ENCODE data around the gene PARVB. TPM values are rescaled to one million over a fixed set of nuclear protein-coding genes. Genes with fewer than 3 reads are reported as not detected.

Gene PARVB
- total and polyA plus RNA-seq, 2 donors (not counting 3 experiments of a cell fraction or from before 2014, with no cell fraction given): 155 to 162 TPM

DNA sequence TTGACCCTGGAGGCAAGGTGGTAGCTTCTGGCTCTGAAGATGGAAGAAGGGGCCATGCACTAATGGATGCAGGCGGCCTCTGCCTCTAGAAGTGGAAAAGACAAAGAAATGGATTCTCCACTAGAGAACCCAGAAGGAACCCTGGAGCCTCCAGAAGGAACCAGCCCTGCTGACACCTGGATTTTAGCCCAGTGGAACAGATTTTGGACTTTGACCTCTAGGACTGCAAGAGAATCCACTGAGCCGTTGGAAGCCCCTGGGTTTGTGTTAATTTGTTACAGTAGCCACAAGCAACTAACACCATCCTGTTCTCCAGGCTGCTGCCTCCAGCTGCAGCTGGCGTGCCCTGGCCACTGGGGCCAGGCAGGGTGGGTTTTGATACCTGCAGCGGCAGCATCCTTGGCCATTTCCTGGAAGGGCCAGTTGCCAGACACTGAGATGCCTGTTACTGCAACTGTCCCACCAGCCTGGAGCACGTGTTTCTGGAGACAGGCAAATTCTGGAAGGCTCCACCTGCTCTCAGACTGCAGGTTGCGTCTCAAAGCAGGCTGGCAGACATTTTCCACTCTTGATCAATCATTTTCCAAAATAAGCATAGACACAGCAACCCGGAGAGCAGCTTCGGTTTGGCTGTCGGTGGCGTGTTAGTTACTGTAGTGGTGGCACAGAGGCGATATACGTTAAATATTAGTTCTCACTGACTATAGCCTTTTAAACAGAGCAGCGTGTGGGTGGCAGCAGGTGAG lies 79.8 kb downstream of the PARVB start:
- dilution Hi-C loops (cut with MboI; ENCODE audit: extremely low pct_ligation_motif_present, low sequenced_read_pairs): no loop called here
- no peak overlapping the region for H3K4me2 ChIP-seq (ENCODE audit: insufficient read depth, low read length)
- no peaks in the 10 kb centered on the region for H3K4me1 ChIP-seq (ENCODE audit: control insufficient read depth, extremely low read depth, insufficient read depth, low read length)
- BruUV-seq (replicated peaks): no TSS peak
- FAIRE-seq (no peak), DNase-seq (ENCODE audit: low read depth, low spot score) (no peak)
- intact Hi-C loops (cut with micrococcal nuclease): no loop called here
- H3K4me3 ChIP-seq (replicated peaks in 1 of 3; ENCODE audit: insufficient read depth in 1 of 3, low read depth in 1 of 3, low read length in 3 of 3): no peak overlapping the region
- no peaks in the 10 kb centered on the region for H3K9me3 ChIP-seq (replicated peaks; ENCODE audit: control insufficient read depth, insufficient read depth, low read length)
- H3K9me1 ChIP-seq (replicated peaks; ENCODE audit: control insufficient read depth, extremely low read depth, insufficient read depth, low read length): no peaks in the 10 kb centered on the region
- no peak overlapping the region for H3K9ac ChIP-seq (replicated peaks; ENCODE audit: extremely low read depth, insufficient read depth, low read length)
- H2AFZ ChIP-seq (ENCODE audit: low read depth, low read length): no peak overlapping the region
- ChIA-PET POLR2A (no interaction called here), CTCF (interaction anchor here (1.5 kb wide), 1 partner anchor 22 kb away, joined by 6 read pairs; no protein-coding TSS in a partner anchor)
- no peaks in the 10 kb centered on the region for H3K27me3 ChIP-seq (ENCODE audit: control insufficient read depth in 2 of 2, insufficient read depth in 2 of 2, low read length in 2 of 2)
- TF ChIP-seq POLR2AphosphoS5 (IDR thresholded peaks at IDR 0.05; ENCODE audit: insufficient read depth, low read depth, low read length) (no peak), FOS (IDR thresholded peaks at IDR 0.05; ENCODE audit: borderline replicate concordance, insufficient read depth, low read length) (no peak), POLR2A (IDR thresholded peaks at IDR 0.05; ENCODE audit: low read depth, low read length) (no peak), JUN (IDR thresholded peaks at IDR 0.05; ENCODE audit: borderline replicate concordance, insufficient read depth, insufficient read length, low read depth) (no peak), GATA2 (IDR thresholded peaks at IDR 0.05; ENCODE audit: insufficient read depth, insufficient read length, low read depth, low read length) (no peak), EZH2 (IDR thresholded peaks at IDR 0.05; ENCODE audit: borderline replicate concordance, low read depth, low read length, severe bottlenecking) (no peak), MYC (IDR thresholded peaks at IDR 0.05; ENCODE audit: low read depth, low read length) (no peak), CTCF (IDR thresholded peaks at IDR 0.05; ENCODE audit: extremely low read depth in 1 of 2, insufficient read depth in 1 of 2, low read depth in 1 of 2, low read length in 2 of 2) (no peak)
- TF ChIP-seq, protein P1, sequence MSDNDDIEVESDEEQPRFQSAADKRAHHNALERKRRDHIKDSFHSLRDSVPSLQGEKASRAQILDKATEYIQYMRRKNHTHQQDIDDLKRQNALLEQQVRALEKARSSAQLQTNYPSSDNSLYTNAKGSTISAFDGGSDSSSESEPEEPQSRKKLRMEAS (IDR thresholded peaks at IDR 0.05; ENCODE audit: insufficient read depth, insufficient read length): no peak
- no peak overlapping the region for H3K27ac ChIP-seq (ENCODE audit: insufficient read depth, low read depth, low read length)
- H3K36me3 ChIP-seq (ENCODE audit: control insufficient read depth in 2 of 2, extremely low read depth in 1 of 2, insufficient read depth in 2 of 2, low read length in 2 of 2): peaks cover 6 to 29% of the 10 kb centered on the region in 2 experiments
- H4K20me1 ChIP-seq (replicated peaks; ENCODE audit: control insufficient read depth, extremely low read depth, insufficient read depth, low read length): no peaks in the 10 kb centered on the region
- no peaks in the 10 kb centered on the region for H3K79me2 ChIP-seq (ENCODE audit: control insufficient read depth, insufficient read depth, low read length)

Data from endothelial cell of umbilical vein (primary cell).